ENCODE results near the gene NFASC. TPM values are rescaled to one million over a fixed set of nuclear protein-coding genes. Genes with fewer than 3 reads are reported as not detected.

NFASC gene
- total RNA-seq, 1 donor from 2014 or later: 0.18 TPM

DNA sequence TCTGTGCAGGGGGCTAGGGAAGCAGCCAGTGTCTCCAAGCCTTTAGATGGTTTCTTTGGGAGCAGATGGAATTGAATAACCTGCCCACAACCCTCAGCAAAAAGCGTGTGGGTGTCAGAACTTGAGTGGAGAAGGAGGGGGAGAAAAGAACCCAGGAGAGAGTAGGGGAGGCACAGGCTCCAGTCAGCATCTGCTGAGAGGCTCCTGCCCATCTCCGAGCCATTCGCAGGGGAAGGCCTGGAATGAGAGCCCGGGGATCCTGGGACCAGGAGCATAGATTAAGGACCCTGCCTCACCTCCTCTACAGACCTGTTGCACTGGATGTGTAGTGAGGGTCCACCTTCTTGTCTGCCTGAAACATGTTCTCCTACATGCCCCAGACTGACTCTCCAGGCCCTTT is 197.3 kb downstream of the NFASC start:
- Mint-ChIP-seq H3K27me3 (ENCODE audit: low read depth) (no peaks in the 10 kb centered on the region), H3K36me3 (ENCODE audit: low read depth) (no peaks in the 10 kb centered on the region), H3K4me3 (ENCODE audit: low read depth) (no peak overlapping the region), H3K9me3 (no peaks in the 10 kb centered on the region), H3K4me1 (ENCODE audit: low read depth) (no peaks in the 10 kb centered on the region), H3K27ac (no peak overlapping the region)
- intact Hi-C loops (cut with micrococcal nuclease): no loop called here
- no peak for DNase-seq (ENCODE audit: low spot score)

DNA sequence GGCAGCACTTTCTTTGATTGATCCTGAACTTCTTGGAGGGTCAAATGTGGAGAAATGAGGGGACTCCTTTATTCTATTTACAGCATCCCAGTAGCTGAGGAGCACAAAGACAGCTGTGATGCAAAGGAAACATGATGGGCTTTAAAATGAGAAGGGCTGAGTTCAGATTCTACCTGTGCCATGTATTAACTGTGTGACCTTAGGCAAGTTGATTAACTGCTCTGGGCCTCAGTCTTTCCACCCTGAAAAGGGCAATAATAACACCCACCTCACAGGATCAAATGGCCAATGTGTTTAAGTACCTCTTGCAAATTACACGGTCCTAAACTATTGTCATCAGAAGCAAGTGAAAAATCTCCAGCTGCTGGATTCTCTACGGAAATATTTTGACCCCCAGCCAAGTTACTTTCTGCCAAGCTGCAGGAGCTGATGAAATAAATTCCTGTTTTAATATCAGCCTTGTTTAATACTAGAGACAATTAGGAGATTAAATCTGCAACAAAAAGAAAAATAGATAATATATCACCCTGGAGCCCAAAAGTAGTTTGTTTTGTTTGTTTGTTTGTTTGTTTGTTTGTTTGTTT is 197.9 kb downstream of the NFASC start:
- Mint-ChIP-seq H3K9me3 (no peaks in the 10 kb centered on the region), H3K27me3 (ENCODE audit: low read depth) (no peaks in the 10 kb centered on the region), H3K27ac (no peak overlapping the region), H3K4me1 (ENCODE audit: low read depth) (no peaks in the 10 kb centered on the region), H3K36me3 (ENCODE audit: low read depth) (no peaks in the 10 kb centered on the region), H3K4me3 (ENCODE audit: low read depth) (no peak overlapping the region)
- DNase-seq (ENCODE audit: low spot score): no peak
- intact Hi-C loops (cut with micrococcal nuclease): no loop called here

- Mint-ChIP-seq H3K27ac (no peak overlapping the region), H3K36me3 (ENCODE audit: low read depth) (no peaks in the 10 kb centered on the region), H3K9me3 (no peaks in the 10 kb centered on the region), H3K4me3 (ENCODE audit: low read depth) (no peak overlapping the region), H3K4me1 (ENCODE audit: low read depth) (no peaks in the 10 kb centered on the region), H3K27me3 (ENCODE audit: low read depth) (no peaks in the 10 kb centered on the region)
- intact Hi-C loops (cut with micrococcal nuclease): no loop called here
- DNase-seq (ENCODE audit: low spot score): no peak
These were observed 198.9 kb downstream of the NFASC start for GRCh38 chr1:205069371-205070125.

- Mint-ChIP-seq H3K27ac (no peak overlapping the region), H3K27me3 (ENCODE audit: low read depth) (no peaks in the 10 kb centered on the region), H3K4me1 (ENCODE audit: low read depth) (no peaks in the 10 kb centered on the region), H3K36me3 (ENCODE audit: low read depth) (no peaks in the 10 kb centered on the region), H3K4me3 (ENCODE audit: low read depth) (no peak overlapping the region), H3K9me3 (no peaks in the 10 kb centered on the region)
- intact Hi-C loops (cut with micrococcal nuclease): no loop called here
- DNase-seq (ENCODE audit: low spot score): no peak
These were observed 200.4 kb downstream of the NFASC start for GRCh38 chr1:205071028-205071409.

DNA sequence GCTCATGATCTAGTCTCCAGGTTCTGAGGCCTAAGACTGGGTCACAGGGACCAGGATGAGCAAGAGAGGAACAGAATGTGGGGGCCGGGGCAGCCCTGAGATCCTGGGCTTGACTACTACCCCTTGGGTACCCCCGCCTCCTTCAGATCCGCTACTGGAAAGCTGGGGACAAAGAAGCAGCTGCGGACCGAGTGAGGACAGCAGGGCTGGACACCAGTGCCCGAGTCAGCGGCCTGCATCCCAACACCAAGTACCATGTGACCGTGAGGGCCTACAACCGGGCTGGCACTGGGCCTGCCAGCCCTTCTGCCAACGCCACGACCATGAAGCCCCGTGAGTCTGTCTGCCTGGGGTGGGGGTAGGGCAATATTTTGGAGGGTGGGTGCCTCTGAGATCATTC is 201.1 kb downstream of the NFASC start:
- Mint-ChIP-seq H3K27me3 (ENCODE audit: low read depth) (no peaks in the 10 kb centered on the region), H3K4me1 (ENCODE audit: low read depth) (no peaks in the 10 kb centered on the region), H3K36me3 (ENCODE audit: low read depth) (no peaks in the 10 kb centered on the region), H3K27ac (no peak overlapping the region), H3K9me3 (no peaks in the 10 kb centered on the region), H3K4me3 (ENCODE audit: low read depth) (no peak overlapping the region)
- intact Hi-C loops (cut with micrococcal nuclease): no loop called here
- no peak for DNase-seq (ENCODE audit: low spot score)

- Mint-ChIP-seq H3K36me3 (ENCODE audit: low read depth) (no peaks in the 10 kb centered on the region), H3K4me3 (ENCODE audit: low read depth) (no peak overlapping the region), H3K9me3 (no peaks in the 10 kb centered on the region), H3K27ac (no peak overlapping the region), H3K27me3 (ENCODE audit: low read depth) (no peaks in the 10 kb centered on the region), H3K4me1 (ENCODE audit: low read depth) (no peaks in the 10 kb centered on the region)
- intact Hi-C loops (cut with micrococcal nuclease): no loop called here
- DNase-seq (ENCODE audit: low spot score): no peak
These were observed 201.6 kb downstream of the NFASC start for GRCh38 chr1:205072286-205072685.

Other genes starting within 250 kb of the NFASC start
- not detected in 2 replicates for gene LRRN2, start 185.1 kb upstream of the NFASC start, total RNA-seq
- not detected in 2 replicates for gene CNTN2, start 172.3 kb downstream of the NFASC start, total RNA-seq
- 3.2 and 3.3 TPM in 2 replicates for gene TMEM81, start 213.6 kb downstream of the NFASC start, total RNA-seq

Measured in activated T-helper 2 cell treated with anti-CD3 and anti-CD28 coated beads, Interferon-gamma antibody, Interleukin-2, Interleukin-4, amounts not matched to agents 10 μg/mL and 5 μg/mL and 100 μg/mL, durations not matched to agents 14 hours and 24 hours and 36 hours (primary cell).